NCI-H748 treated with DMSO at 0.1 percent for 48 hours (cell line): ENCODE measurements around the gene OR5H14.
"Not testable (repeated sequence)": the region's sequence is repeated elsewhere in the genome, so short reads cannot be mapped to it uniquely, and the experiment has no call there.

Experiments
- DNase-seq: peaks from one replicate; lab custom pipeline; 2025; lab: John Stamatoyannopoulos, UW

Gene OR5H14

GRCh38 chr3:98147179-98147578, at the start of gene OR5H14:
Gene OR5H14, plus strand, starts transcription at chr3:98147479. Its CDS starts 1,907 bp downstream, at chr3:98149386.
- no peak for DNase-seq

GRCh38 chr3:98099848-98100247, 47.4 kb upstream of the OR5H14 start:
- no peak for DNase-seq

- no peak for DNase-seq
Observed at GRCh38 chr3:98108162-98108561, 39.1 kb upstream of the OR5H14 start.

GRCh38 chr3:98109807-98110549, 37.3 kb upstream of the OR5H14 start:
- DNase-seq = no peak

- DNase-seq = no peak
Observed at GRCh38 chr3:98110550-98110908, 36.8 kb upstream of the OR5H14 start.

- no peak for DNase-seq
Observed at GRCh38 chr3:98114264-98114663, 33.0 kb upstream of the OR5H14 start.

GRCh38 chr3:98115717-98116116, 31.6 kb upstream of the OR5H14 start:
- DNase-seq = no peak

GRCh38 chr3:98130421-98130820, 16.9 kb upstream of the OR5H14 start, which contains the start of gene OR5H1:
Gene OR5H1, plus strand, starts transcription at chr3:98130721. Its CDS starts 1,977 bp downstream, at chr3:98132698.
- no peak for DNase-seq

GRCh38 chr3:98136631-98137030, 10.6 kb upstream of the OR5H14 start:
- DNase-seq = no peak

GRCh38 chr3:98137826-98138557, 9.3 kb upstream of the OR5H14 start:
- not testable (repeated sequence) for DNase-seq

- DNase-seq = no peak
Observed at GRCh38 chr3:98140531-98140930, 6.7 kb upstream of the OR5H14 start.

GRCh38 chr3:98148751-98149150, 1.5 kb downstream of the OR5H14 start:
- DNase-seq = no peak

- DNase-seq = not testable (repeated sequence)
Observed at GRCh38 chr3:98149456-98149855, 2.2 kb downstream of the OR5H14 start.

GRCh38 chr3:98151241-98151640, 4.0 kb downstream of the OR5H14 start:
- DNase-seq = no peak

- no peak for DNase-seq
Observed at GRCh38 chr3:98166396-98166795, 19.1 kb downstream of the OR5H14 start, which contains the start of gene OR5H15. Gene OR5H15, plus strand, starts transcription at chr3:98166696. Its CDS starts 2,004 bp downstream, at chr3:98168700.

- DNase-seq = no peak
Observed at GRCh38 chr3:98171071-98171470, 23.8 kb downstream of the OR5H14 start.

GRCh38 chr3:98172621-98173020, 25.3 kb downstream of the OR5H14 start:
- no peak for DNase-seq

- DNase-seq = no peak
Observed at GRCh38 chr3:98180319-98180890, 33.1 kb downstream of the OR5H14 start.

- DNase-seq = no peak
Observed at GRCh38 chr3:98182196-98182595, 34.9 kb downstream of the OR5H14 start.

- no peak for DNase-seq
Observed at GRCh38 chr3:98185180-98185579, 37.9 kb downstream of the OR5H14 start.

- DNase-seq = no peak
Observed at GRCh38 chr3:98188545-98188944, 41.3 kb downstream of the OR5H14 start.

GRCh38 chr3:98190911-98191310, 43.6 kb downstream of the OR5H14 start:
- DNase-seq = not testable (repeated sequence)

- DNase-seq = not testable (repeated sequence)
Observed at GRCh38 chr3:98196293-98196692, 49.0 kb downstream of the OR5H14 start.
